ENCODE measurements around the gene DTNB. TPM values are rescaled to one million over a fixed set of nuclear protein-coding genes. Genes with fewer than 3 reads are reported as not detected.

DTNB gene
- total and polyA plus RNA-seq, 2 experiments from 2014 or later, result 31.3 to 33.4 TPM

- TF ChIP-seq CTCF (IDR thresholded peaks at IDR 0.05; ENCODE audit: low read depth, low read length), result no peak
- no peak overlapping the region for H3K27ac ChIP-seq
- H3K27me3 ChIP-seq, result no peaks in the 10 kb centered on the region
- H3K36me3 ChIP-seq, result no peaks in the 10 kb centered on the region
- H3K9me3 ChIP-seq (ENCODE audit: low read depth), result no peaks in the 10 kb centered on the region
- no peak overlapping the region for H3K4me3 ChIP-seq
- DNase-seq (ENCODE audit: low read depth in 1 of 2, low spot score in 1 of 2), result no peak
- H3K4me1 ChIP-seq (ENCODE audit: low read depth), result no peaks in the 10 kb centered on the region
These were observed 234.6 kb downstream of the DTNB start for GRCh38 chr2:25438793-25439192.

GRCh38 chr2:25437881-25438662 is 235.3 kb downstream of the DTNB start:
- TF ChIP-seq CTCF (IDR thresholded peaks at IDR 0.05; ENCODE audit: low read depth, low read length), result no peak
- Histone ChIP-seq H3K27ac (no peak overlapping the region), H3K27me3 (no peaks in the 10 kb centered on the region), H3K4me3 (no peak overlapping the region), H3K4me1 (ENCODE audit: low read depth) (no peaks in the 10 kb centered on the region), H3K36me3 (no peaks in the 10 kb centered on the region), H3K9me3 (ENCODE audit: low read depth) (no peaks in the 10 kb centered on the region)
- no peak for DNase-seq (ENCODE audit: low read depth in 1 of 2, low spot score in 1 of 2)

- Histone ChIP-seq H3K36me3 (no peaks in the 10 kb centered on the region), H3K27ac (no peak overlapping the region), H3K4me1 (ENCODE audit: low read depth) (no peaks in the 10 kb centered on the region), H3K27me3 (no peaks in the 10 kb centered on the region), H3K9me3 (ENCODE audit: low read depth) (no peaks in the 10 kb centered on the region), H3K4me3 (no peak overlapping the region)
- no peak for TF ChIP-seq CTCF (IDR thresholded peaks at IDR 0.05; ENCODE audit: low read depth, low read length)
- DNase-seq (ENCODE audit: low read depth in 1 of 2, low spot score in 1 of 2), result no peak
These were observed 238.0 kb downstream of the DTNB start for GRCh38 chr2:25435421-25435820.

- Histone ChIP-seq H3K9me3 (ENCODE audit: low read depth) (no peaks in the 10 kb centered on the region), H3K36me3 (no peaks in the 10 kb centered on the region), H3K27me3 (no peaks in the 10 kb centered on the region), H3K4me3 (no peak overlapping the region), H3K27ac (no peak overlapping the region), H3K4me1 (ENCODE audit: low read depth) (no peaks in the 10 kb centered on the region)
- TF ChIP-seq CTCF (IDR thresholded peaks at IDR 0.05; ENCODE audit: low read depth, low read length), result no peak
- DNase-seq (ENCODE audit: low read depth in 1 of 2, low spot score in 1 of 2), result no peak
These were observed 241.8 kb downstream of the DTNB start for GRCh38 chr2:25431604-25432003.

GRCh38 chr2:25430556-25430955 is 242.8 kb downstream of the DTNB start:
- H3K27ac ChIP-seq, result no peak overlapping the region
- no peaks in the 10 kb centered on the region for H3K36me3 ChIP-seq
- no peak overlapping the region for H3K4me3 ChIP-seq
- no peak for TF ChIP-seq CTCF (IDR thresholded peaks at IDR 0.05; ENCODE audit: low read depth, low read length)
- no peaks in the 10 kb centered on the region for H3K9me3 ChIP-seq (ENCODE audit: low read depth)
- H3K4me1 ChIP-seq (ENCODE audit: low read depth), result no peaks in the 10 kb centered on the region
- no peaks in the 10 kb centered on the region for H3K27me3 ChIP-seq
- DNase-seq (ENCODE audit: low read depth in 1 of 2, low spot score in 1 of 2), result no peak
